Astrocyte of the spinal cord (primary cell): ENCODE data around the gene SPACA7.

Experiments used
- DNase-seq: peaks from one replicate; pipeline ENCODE4 v3.0.0; 2011; ENCODE audit warnings: low read depth, low spot score
- H3K4me3 ChIP-seq: 2 replicates; pipeline ENCODE4 v1.5.1; 2011; ENCODE audit warnings: low read depth, mild to moderate bottlenecking, low read length, moderate library complexity
- CTCF ChIP-seq: IDR thresholded peaks from 2 replicates; pipeline ENCODE4 v1.5.1; 2012; ENCODE audit warnings: low read depth, mild to moderate bottlenecking, low read length, inconsistent platforms
- in situ Hi-C: cut with HindIII; loops from 2 replicates; pipeline ENCODE4 v1.10.0; 2017; ENCODE audit warnings: low sequenced_read_pairs

The SPACA7 gene

GRCh38 chr13:112355274-112355838, 20.8 kb upstream of the SPACA7 start:
- H3K4me3 ChIP-seq: no peak overlapping the region
- no peak for DNase-seq
- in situ Hi-C loops: no loop called here
- no peak for TF ChIP-seq CTCF

- no peak for DNase-seq
- no peak overlapping the region for H3K4me3 ChIP-seq
- in situ Hi-C loops: no loop called here
- no peak for TF ChIP-seq CTCF
Measured at GRCh38 chr13:112356190-112356589, 20.0 kb upstream of the SPACA7 start.

- no peak for TF ChIP-seq CTCF
- in situ Hi-C loops: no loop called here
- H3K4me3 ChIP-seq: no peak overlapping the region
- no peak for DNase-seq
Measured at GRCh38 chr13:112358156-112358555, 18.0 kb upstream of the SPACA7 start.

GRCh38 chr13:112362021-112362420, 14.1 kb upstream of the SPACA7 start:
- H3K4me3 ChIP-seq: no peak overlapping the region
- TF ChIP-seq CTCF: no peak
- in situ Hi-C loops: no loop called here
- no peak for DNase-seq

- no peak for TF ChIP-seq CTCF
- H3K4me3 ChIP-seq: no peak overlapping the region
- in situ Hi-C loops: no loop called here
- no peak for DNase-seq
Measured at GRCh38 chr13:112363867-112364528, 12.2 kb upstream of the SPACA7 start.

- no peak for DNase-seq
- no peak overlapping the region for H3K4me3 ChIP-seq
- TF ChIP-seq CTCF: no peak
- in situ Hi-C loops: no loop called here
Measured at GRCh38 chr13:112366907-112367646, 9.1 kb upstream of the SPACA7 start.
